GM12878 (cell line): ENCODE results near the gene GRXCR2. TPM values are rescaled to one million over a fixed set of nuclear protein-coding genes. Genes with fewer than 3 reads are reported as not detected.

ENCODE experiments used
- ATAC-seq: fragments of 200-7000 bp; cut with Tn5 transposase; 3 replicates; pipeline ENCODE4 v1.9.1; 2020; ENCODE audit warnings: mild to moderate bottlenecking, moderate library complexity
- BruUV-seq: library from RNA; stranded (reverse); fragments of 400-500 nt; replicated peaks from 2 replicates; lab custom pipeline; 2021; lab: Mats Ljungman, UMichigan
- CTCF ChIA-PET: fragments of 300-600 bp; sonication (Branson Sonifier 250); formaldehyde crosslinking; extraction: SDS; loops from one replicate; lab custom pipeline; 2021; ENCODE audit warnings: inconsistent platforms; lab: Yijun Ruan, JAX
- POLR2A ChIA-PET: fragments of 350-600 bp; formaldehyde crosslinking; extraction: SDS; loops from one replicate; lab custom pipeline; 2021; ENCODE audit warnings: inconsistent platforms; lab: Charles Lee
- RAD21 ChIA-PET: fragments of 300-600 bp; sonication (Branson Sonifier 250); formaldehyde crosslinking; loops from one replicate; lab custom pipeline; 2023; ENCODE audit warnings: antibody characterized with exemption; ENCODE audit not compliant: unreplicated experiment; lab: Charles Lee
- SMC1A ChIA-PET: fragments of 300-600 bp; sonication (Branson Sonifier 250); formaldehyde crosslinking; loops from one replicate; lab custom pipeline; 2023; ENCODE audit not compliant: unreplicated experiment, uncharacterized antibody; lab: Charles Lee
- DNase-seq: peaks from one replicate; pipeline ENCODE4 v3.0.0-alpha.2; 2011; ENCODE audit warnings: low read depth, low spot score
- FAIRE-seq: peaks from 3 replicates; lab custom pipeline; 2011; peaks lifted over from hg19 to GRCh38; lab: Jason Lieb, UNC
- H2AFZ ChIP-seq: 2 replicates; pipeline ENCODE4 v1.6.0; 2011; ENCODE audit warnings: low read depth, low read length, control low read depth; ENCODE audit not compliant: control insufficient read depth
- H3K27ac ChIP-seq: 2 replicates; pipeline ENCODE4 v1.5.1; 2011; ENCODE audit warnings: control low read depth; ENCODE audit not compliant: control insufficient read depth, insufficient read depth
- H3K27me3 ChIP-seq, 2 experiments: replicated peaks in 1 of 2; 2 replicates each; pipeline versions ENCODE4 v1.6.0 to v1.6.1; 2011; ENCODE audit warnings: low read length in 1 of 2; ENCODE audit not compliant: control insufficient read depth in 2 of 2, insufficient read depth in 2 of 2
- H3K36me3 ChIP-seq, 2 experiments: 2 replicates each; pipeline ENCODE4 v1.5.1; 2011; ENCODE audit warnings: low read length in 1 of 2; ENCODE audit not compliant: control insufficient read depth in 2 of 2, insufficient read depth in 2 of 2
- H3K4me1 ChIP-seq: 2 replicates; pipeline ENCODE4 v1.6.1; 2011; ENCODE audit warnings: mild to moderate bottlenecking, low read length, moderate library complexity, mixed read lengths; ENCODE audit not compliant: control insufficient read depth, insufficient read depth
- H3K4me2 ChIP-seq: 2 replicates; pipeline ENCODE4 v1.6.0; 2011; ENCODE audit warnings: control low read depth; ENCODE audit not compliant: control insufficient read depth, insufficient read depth
- H3K4me3 ChIP-seq: fragments of 200-600 bp; sonication (generic); 2 replicates; pipeline ENCODE4 v1.5.1; 2016
- H3K79me2 ChIP-seq: 2 replicates; pipeline ENCODE4 v1.6.0; 2011; ENCODE audit warnings: low read length; ENCODE audit not compliant: control insufficient read depth, insufficient read depth
- H3K9ac ChIP-seq: 2 replicates; pipeline ENCODE4 v1.8.0; 2011; ENCODE audit warnings: low read length, control low read depth, mixed read lengths; ENCODE audit not compliant: control insufficient read depth, insufficient read depth
- H3K9me3 ChIP-seq: replicated peaks from 3 replicates; pipeline ENCODE4 v1.5.1; 2011; ENCODE audit warnings: mild to moderate bottlenecking, low read length; ENCODE audit not compliant: control insufficient read depth, insufficient read depth
- H4K20me1 ChIP-seq: 2 replicates; pipeline ENCODE4 v1.6.0; 2011; ENCODE audit not compliant: control insufficient read depth, insufficient read depth
- POLR2AphosphoS2 ChIP-seq: IDR thresholded peaks from 2 replicates; pipeline ENCODE4 v1.6.1; 2011; ENCODE audit warnings: low read depth, mild to moderate bottlenecking, low read length, improper control_type of control experiment, moderate library complexity
- SIX5 ChIP-seq: IDR thresholded peaks from 2 replicates; pipeline ENCODE4 v1.6.1; 2011; ENCODE audit warnings: mild to moderate bottlenecking, low read depth, low read length, moderate library complexity; ENCODE audit not compliant: severe bottlenecking
- WGBS: methylation state at CpG from one replicate; pipeline ENCODE4 v1.1.6; 2016; ENCODE audit warnings: low lambda C conversion rate; ENCODE audit not compliant: insufficient replicate concordance, insufficient coverage; ENCODE audit errors: missing lambda C conversion rate; 5-methylcytosine and 5-hydroxymethylcytosine counted together
- in situ Hi-C: fragments of 300-500 bp; cut with MboI; formaldehyde crosslinking; loops from 9 replicates; pipeline ENCODE4 v1.14.3; 2018; ENCODE audit warnings: mixed read lengths
- intact Hi-C: fragments of 100-400 bp; cut with micrococcal nuclease; formaldehyde crosslinking; loops from one replicate; pipeline ENCODE4 v1.14.2; 2022; ENCODE audit not compliant: unreplicated experiment
- polyA plus RNA-seq, 11 experiments: library from polyadenylated mRNA; depleted of rRNA in 4 of 11; unstranded in 6 of 11; stranded (reverse) in 5 of 11; fragments of >200 nt; fragmentation: Nextera tagmentation in 4 of 11; fragmentation: Illumina TruSeq in 1 of 11; extraction: Ambion mirVana in 4 of 11; extraction: Trizol in 1 of 11; gene quantifications; 1 replicate in 1 of 11; 2 replicates in 10 of 11; pipeline versions ENCODE4 v1.2.1 to v1.2.3, GENCODE V29; 2011 to 2016; ENCODE audit warnings: inconsistent platforms in 2 of 11, missing spikeins in 2 of 11, low read depth in 1 of 11
- total RNA-seq, 4 experiments: library from RNA; depleted of rRNA in 3 of 4; stranded (reverse); fragments of >200 nt in 3 of 4; fragmentation: Illumina TruSeq in 1 of 4; extraction: Trizol in 1 of 4; gene quantifications; 2 replicates each; pipeline versions ENCODE4 v1.2.1 to v1.2.3, GENCODE V29; 2013 to 2021
- TF ChIP-seq, protein P1 (sequence below), 3 experiments: IDR thresholded peaks in 2 of 3; conservative IDR thresholded peaks in 1 of 3; 2 replicates each; pipeline ENCODE4 v1.5.1; 2011; ENCODE audit warnings: low read depth in 3 of 3, low read length in 3 of 3, mild to moderate bottlenecking in 3 of 3, control low read depth in 2 of 3, moderate library complexity in 2 of 3, inconsistent platforms in 1 of 3, mixed read lengths in 1 of 3; ENCODE audit not compliant: control insufficient read depth in 2 of 3, insufficient read depth in 1 of 3; ENCODE audit errors: extremely low read depth in 1 of 3

The GRXCR2 gene
- total and polyA plus RNA-seq, 10 of the 15 experiments (the other 5 are each of a cell fraction or from before 2014, with no cell fraction given): not detected

DNA sequence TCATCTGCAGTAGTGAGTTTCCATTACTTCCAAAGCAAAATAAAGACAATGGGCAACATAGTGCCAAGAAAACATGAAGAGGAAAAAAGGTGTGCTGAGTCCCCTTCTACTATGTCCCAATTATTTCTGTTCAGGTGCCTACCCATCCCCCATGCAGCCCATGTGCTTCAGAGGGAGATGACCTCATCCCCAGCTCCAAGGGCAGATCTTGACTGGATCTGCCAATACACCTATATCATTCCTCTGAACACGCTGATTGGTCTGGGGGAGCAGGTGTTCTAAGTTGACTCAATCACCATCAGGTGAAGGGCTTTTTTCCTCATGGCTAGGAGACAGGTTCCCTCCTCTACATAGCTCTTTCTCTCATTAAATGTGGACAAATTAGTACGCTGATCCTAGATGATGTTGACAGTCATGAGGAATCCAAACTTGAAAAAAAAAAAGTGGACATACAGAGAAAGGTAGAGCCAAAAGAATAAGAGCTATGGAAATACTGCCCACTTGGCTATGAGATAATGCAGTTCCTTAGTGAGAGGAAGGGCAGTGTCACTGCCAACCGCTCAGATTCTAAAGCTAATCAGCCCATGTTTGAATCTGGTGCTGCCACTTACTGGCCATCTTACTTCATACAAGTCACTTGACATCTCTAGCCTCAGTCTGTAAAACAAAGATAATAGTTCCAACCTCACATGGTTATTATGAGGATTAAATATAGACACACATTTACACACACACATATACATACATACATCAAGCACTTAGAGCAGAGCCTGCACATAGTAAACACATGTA lies 60.8 kb downstream of the GRXCR2 start:
- ATAC-seq (peak; percentile 46; the same call in 2 of the 3 replicates), FAIRE-seq (no peak)
- H3K4me1 ChIP-seq: no peaks in the 10 kb centered on the region
- intact Hi-C loops: loop anchor here (10.0 kb wide), 1 partner anchor 237 kb away; no protein-coding TSS in a partner anchor
- H2AFZ ChIP-seq: no peak overlapping the region
- POLR2A ChIA-PET: no interaction called here
- no peak overlapping the region for H3K9ac ChIP-seq
- TF ChIP-seq POLR2AphosphoS2: no peak
- TF ChIP-seq SIX5: no peak
- TF ChIP-seq, protein P1, sequence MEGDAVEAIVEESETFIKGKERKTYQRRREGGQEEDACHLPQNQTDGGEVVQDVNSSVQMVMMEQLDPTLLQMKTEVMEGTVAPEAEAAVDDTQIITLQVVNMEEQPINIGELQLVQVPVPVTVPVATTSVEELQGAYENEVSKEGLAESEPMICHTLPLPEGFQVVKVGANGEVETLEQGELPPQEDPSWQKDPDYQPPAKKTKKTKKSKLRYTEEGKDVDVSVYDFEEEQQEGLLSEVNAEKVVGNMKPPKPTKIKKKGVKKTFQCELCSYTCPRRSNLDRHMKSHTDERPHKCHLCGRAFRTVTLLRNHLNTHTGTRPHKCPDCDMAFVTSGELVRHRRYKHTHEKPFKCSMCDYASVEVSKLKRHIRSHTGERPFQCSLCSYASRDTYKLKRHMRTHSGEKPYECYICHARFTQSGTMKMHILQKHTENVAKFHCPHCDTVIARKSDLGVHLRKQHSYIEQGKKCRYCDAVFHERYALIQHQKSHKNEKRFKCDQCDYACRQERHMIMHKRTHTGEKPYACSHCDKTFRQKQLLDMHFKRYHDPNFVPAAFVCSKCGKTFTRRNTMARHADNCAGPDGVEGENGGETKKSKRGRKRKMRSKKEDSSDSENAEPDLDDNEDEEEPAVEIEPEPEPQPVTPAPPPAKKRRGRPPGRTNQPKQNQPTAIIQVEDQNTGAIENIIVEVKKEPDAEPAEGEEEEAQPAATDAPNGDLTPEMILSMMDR (IDR thresholded peaks at IDR 0.05 in 2 of 3, conservative IDR thresholded peaks at IDR 0.05 in 1 of 3; ENCODE audit: control insufficient read depth in 2 of 3, extremely low read depth in 1 of 3, insufficient read depth in 1 of 3, low read depth in 3 of 3, low read length in 3 of 3): peak in 2 of 3 experiments; percentile 7 to 12; a peak in 1 of 6 replicates
- TF ChIP-seq, all 136 proteins: peak for 1
- Histone ChIP-seq H3K36me3 (no peaks in the 10 kb centered on the region), H3K27me3 (no peaks in the 10 kb centered on the region), H3K79me2 (no peaks in the 10 kb centered on the region), H3K9me3 (no peaks in the 10 kb centered on the region), H4K20me1 (no peaks in the 10 kb centered on the region), H3K4me3 (no peak overlapping the region), H3K4me2 (no peak overlapping the region), H3K27ac (no peak overlapping the region)
- in situ Hi-C loops: no loop called here
- BruUV-seq: no TSS peak
- CTCF ChIA-PET: interaction anchor here (0.6 to 1.0 kb wide), 3 partner anchors 9 to 1613 kb away, joined by 3 to 6 read pairs (median 4); no protein-coding TSS in a partner anchor
- RAD21 ChIA-PET: interaction anchor here (0.6 kb wide), 1 partner anchor 105 kb away, joined by 3 read pairs; no protein-coding TSS in a partner anchor
- whole genome bisulfite sequencing: 43% methylated on average over 3 of the region's 3 CpGs
- DNase-seq: no peak
- SMC1A ChIA-PET: no interaction called here

Other genes with a start within 250 kb of the GRXCR2 start
- gene PRELID2, start 37.7 kb downstream of the GRXCR2 start, total RNA-seq (2014; rRNA removed): 0.16 TPM in 1 of 2 replicates, not detected in the other
- gene PRELID2, start 37.7 kb downstream of the GRXCR2 start, total RNA-seq (2014; rRNA removed; fragmentation: Illumina TruSeq; extraction: Trizol): 0.09 and 0.23 TPM in 2 replicates
- gene PRELID2, start 37.7 kb downstream of the GRXCR2 start, total RNA-seq (2021): 0.19 and 0.31 TPM in 2 replicates
- 0.31 and 0.58 TPM in 2 replicates for gene PRELID2, start 37.7 kb downstream of the GRXCR2 start, polyA plus RNA-seq (2011; rRNA removed)
- gene PRELID2, start 37.7 kb downstream of the GRXCR2 start, polyA plus RNA-seq (2014; fragmentation: Illumina TruSeq; extraction: Trizol): 0.11 and 0.13 TPM in 2 replicates
- gene PRELID2, start 37.7 kb downstream of the GRXCR2 start, polyA plus RNA-seq (2014; fragmentation: Nextera tagmentation; extraction: Ambion mirVana): under 1 TPM in 1 of 2 experiments, not detected in 1; 0.07 TPM
- gene PRELID2, start 37.7 kb downstream of the GRXCR2 start, polyA plus RNA-seq (2014; rRNA removed): 0.14 TPM in 1 of 2 replicates, not detected in the other
- gene PRELID2, start 37.7 kb downstream of the GRXCR2 start, polyA plus RNA-seq (2016; fragmentation: Nextera tagmentation; extraction: Ambion mirVana): not detected
- gene SH3RF2, start 63.6 kb upstream of the GRXCR2 start, total RNA-seq (2014; rRNA removed): not detected in 2 replicates
- not detected in 2 replicates for gene SH3RF2, start 63.6 kb upstream of the GRXCR2 start, total RNA-seq (2014; rRNA removed; fragmentation: Illumina TruSeq; extraction: Trizol)
- gene SH3RF2, start 63.6 kb upstream of the GRXCR2 start, total RNA-seq (2021): 0.15 and 0.19 TPM in 2 replicates
- gene SH3RF2, start 63.6 kb upstream of the GRXCR2 start, polyA plus RNA-seq (2011; rRNA removed): not detected in 2 replicates
- gene SH3RF2, start 63.6 kb upstream of the GRXCR2 start, polyA plus RNA-seq (2014; fragmentation: Illumina TruSeq; extraction: Trizol): not detected in 2 replicates
- gene SH3RF2, start 63.6 kb upstream of the GRXCR2 start, polyA plus RNA-seq (2014; fragmentation: Nextera tagmentation; extraction: Ambion mirVana): not detected
- not detected in 2 replicates for gene SH3RF2, start 63.6 kb upstream of the GRXCR2 start, polyA plus RNA-seq (2014; rRNA removed)
- not detected for gene SH3RF2, start 63.6 kb upstream of the GRXCR2 start, polyA plus RNA-seq (2016; fragmentation: Nextera tagmentation; extraction: Ambion mirVana)
- gene PLAC8L1, start 232.6 kb upstream of the GRXCR2 start, total RNA-seq (2014; rRNA removed): 0.17 TPM in 1 of 2 replicates, not detected in the other
- gene PLAC8L1, start 232.6 kb upstream of the GRXCR2 start, total RNA-seq (2014; rRNA removed; fragmentation: Illumina TruSeq; extraction: Trizol): 0.27 TPM in 1 of 2 replicates, not detected in the other
- gene PLAC8L1, start 232.6 kb upstream of the GRXCR2 start, total RNA-seq (2021): not detected in 2 replicates
- gene PLAC8L1, start 232.6 kb upstream of the GRXCR2 start, polyA plus RNA-seq (2011; rRNA removed): 0.30 and 0.39 TPM in 2 replicates
- 1.1 TPM in 1 of 2 replicates, not detected in the other for gene PLAC8L1, start 232.6 kb upstream of the GRXCR2 start, polyA plus RNA-seq (2014; fragmentation: Illumina TruSeq; extraction: Trizol)
- under 1 TPM in 1 of 2 experiments, not detected in 1; 0.22 TPM for gene PLAC8L1, start 232.6 kb upstream of the GRXCR2 start, polyA plus RNA-seq (2014; fragmentation: Nextera tagmentation; extraction: Ambion mirVana)
- 0.20 and 0.29 TPM in 2 replicates for gene PLAC8L1, start 232.6 kb upstream of the GRXCR2 start, polyA plus RNA-seq (2014; rRNA removed)
- under 1 TPM in 1 of 2 experiments, not detected in 1; 0.28 TPM for gene PLAC8L1, start 232.6 kb upstream of the GRXCR2 start, polyA plus RNA-seq (2016; fragmentation: Nextera tagmentation; extraction: Ambion mirVana)